Epithelial cell of esophagus (primary cell): ENCODE data around the gene SPTB.

ENCODE experiments used
- DNase-seq: peaks from one replicate; pipeline ENCODE4 v3.0.0; 2010; ENCODE audit warnings: low read depth
- H3K4me3 ChIP-seq: 2 replicates; pipeline ENCODE4 v1.5.1; 2011; ENCODE audit warnings: mild to moderate bottlenecking, low read length, control low read depth
- TF ChIP-seq, protein P1 (sequence below): IDR thresholded peaks from 2 replicates; pipeline ENCODE4 v1.5.1; 2011; ENCODE audit warnings: low read depth, mild to moderate bottlenecking, low read length, control low read depth, inconsistent platforms; ENCODE audit not compliant: insufficient read depth; ENCODE audit errors: missing control alignments

Gene SPTB

DNA sequence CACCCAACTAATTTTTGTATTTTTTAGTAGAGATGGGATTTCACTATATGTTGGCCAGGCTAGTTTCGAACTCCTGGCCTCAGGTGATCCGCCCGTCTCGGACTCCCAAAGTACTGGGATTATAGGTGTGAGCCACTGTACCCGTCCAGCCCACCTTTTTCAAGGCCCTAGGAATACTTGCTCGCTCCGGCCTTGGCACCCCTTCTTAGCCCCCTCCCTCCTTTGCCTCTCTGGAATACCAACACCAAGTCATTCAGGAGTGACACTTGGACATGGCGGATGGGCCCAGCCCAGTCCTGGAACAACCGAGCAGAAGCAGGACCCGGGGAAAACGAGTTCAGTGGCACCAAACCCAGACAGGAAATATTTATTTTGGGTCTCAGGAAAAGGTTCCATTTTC is 146.4 kb downstream of the SPTB start:
- TF ChIP-seq, protein P1, sequence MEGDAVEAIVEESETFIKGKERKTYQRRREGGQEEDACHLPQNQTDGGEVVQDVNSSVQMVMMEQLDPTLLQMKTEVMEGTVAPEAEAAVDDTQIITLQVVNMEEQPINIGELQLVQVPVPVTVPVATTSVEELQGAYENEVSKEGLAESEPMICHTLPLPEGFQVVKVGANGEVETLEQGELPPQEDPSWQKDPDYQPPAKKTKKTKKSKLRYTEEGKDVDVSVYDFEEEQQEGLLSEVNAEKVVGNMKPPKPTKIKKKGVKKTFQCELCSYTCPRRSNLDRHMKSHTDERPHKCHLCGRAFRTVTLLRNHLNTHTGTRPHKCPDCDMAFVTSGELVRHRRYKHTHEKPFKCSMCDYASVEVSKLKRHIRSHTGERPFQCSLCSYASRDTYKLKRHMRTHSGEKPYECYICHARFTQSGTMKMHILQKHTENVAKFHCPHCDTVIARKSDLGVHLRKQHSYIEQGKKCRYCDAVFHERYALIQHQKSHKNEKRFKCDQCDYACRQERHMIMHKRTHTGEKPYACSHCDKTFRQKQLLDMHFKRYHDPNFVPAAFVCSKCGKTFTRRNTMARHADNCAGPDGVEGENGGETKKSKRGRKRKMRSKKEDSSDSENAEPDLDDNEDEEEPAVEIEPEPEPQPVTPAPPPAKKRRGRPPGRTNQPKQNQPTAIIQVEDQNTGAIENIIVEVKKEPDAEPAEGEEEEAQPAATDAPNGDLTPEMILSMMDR = no peak
- DNase-seq = no peak
- H3K4me3 ChIP-seq = no peak overlapping the region

GRCh38 chr14:64732536-64733120 is 147.1 kb downstream of the SPTB start:
- DNase-seq = no peak
- H3K4me3 ChIP-seq = no peak overlapping the region
- TF ChIP-seq, protein P1 = no peak

DNA sequence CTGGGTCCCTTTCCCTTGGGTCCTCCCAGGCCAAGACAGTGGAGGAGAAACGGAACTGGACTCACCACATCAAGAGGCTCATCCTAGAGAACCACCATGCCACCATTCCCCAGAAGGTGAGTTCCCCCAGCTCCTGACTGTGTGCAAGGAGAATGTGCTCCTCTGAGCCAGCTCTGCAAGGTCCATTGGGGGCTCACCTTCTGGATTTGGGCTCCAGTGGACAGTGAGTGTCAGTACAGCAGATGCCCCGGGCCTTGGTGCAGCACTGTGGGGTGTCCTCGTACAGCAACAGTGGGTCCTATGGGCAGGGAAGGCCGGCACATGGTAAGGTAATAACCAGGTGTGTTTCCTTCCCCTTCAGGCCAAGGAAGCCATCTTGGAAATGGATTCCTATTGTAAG is 147.6 kb downstream of the SPTB start:
- TF ChIP-seq, protein P1 = no peak
- no peak for DNase-seq
- H3K4me3 ChIP-seq = no peak overlapping the region

GRCh38 chr14:64731141-64731581 is 148.5 kb downstream of the SPTB start:
- TF ChIP-seq, protein P1 = no peak
- H3K4me3 ChIP-seq = no peak overlapping the region
- no peak for DNase-seq

DNA sequence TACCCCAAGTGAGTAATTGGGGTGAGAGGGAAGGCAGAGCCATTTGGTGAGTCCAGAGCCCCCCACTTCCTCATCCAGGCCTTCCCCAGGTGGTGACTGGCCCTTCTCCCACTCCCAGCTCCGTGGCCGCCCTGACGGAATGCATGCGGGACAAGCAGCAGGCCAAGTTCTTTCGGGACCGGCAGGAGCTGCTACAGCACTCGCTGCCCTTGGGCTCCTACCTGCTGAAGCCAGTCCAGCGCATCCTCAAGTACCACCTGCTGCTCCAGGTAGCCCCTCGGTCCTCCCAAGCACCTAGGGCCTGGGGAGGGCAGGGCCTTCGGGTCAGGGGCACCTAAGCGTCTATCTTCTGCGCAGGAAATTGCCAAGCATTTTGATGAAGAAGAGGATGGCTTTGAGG is 149.0 kb downstream of the SPTB start:
- TF ChIP-seq, protein P1 = no peak

DNA sequence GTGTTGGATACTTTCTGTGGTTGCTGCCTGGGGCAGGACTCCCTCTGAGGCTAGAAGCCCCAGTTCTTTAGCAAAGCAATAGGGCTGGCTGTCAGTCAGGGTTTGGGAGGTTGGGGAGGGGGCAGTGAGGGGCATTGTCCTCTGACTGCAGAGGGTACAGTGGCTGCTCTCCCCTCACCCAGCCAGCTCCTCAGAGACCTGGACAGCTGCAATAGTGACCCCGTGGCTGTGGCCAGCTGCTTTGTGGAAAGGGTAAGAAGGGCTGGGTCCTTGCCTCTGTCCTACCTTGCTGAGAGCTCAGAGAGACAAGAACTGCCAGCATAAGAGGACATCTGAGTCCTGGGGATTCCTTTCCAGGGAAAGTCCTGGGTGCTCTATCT is 149.7 kb downstream of the SPTB start:
- no peak overlapping the region for H3K4me3 ChIP-seq
- no peak for DNase-seq
- TF ChIP-seq, protein P1 = no peak

More for the DNA sequence above, 149.0 kb downstream of the SPTB start:
- H3K4me3 ChIP-seq = no peak overlapping the region
- no peak for DNase-seq

- TF ChIP-seq, protein P1 = no peak
- no peak for DNase-seq
- no peak overlapping the region for H3K4me3 ChIP-seq
Observed at GRCh38 chr14:64729386-64730060, 150.2 kb downstream of the SPTB start.
